OCI-LY1 (cell line): ENCODE measurements around the gene CERS6.

Experiments
- H2AFZ ChIP-seq: fragments of 200-600 bp; sonication (generic), shearing (Covaris generic); 2 replicates; pipeline ENCODE4 v1.6.0; 2014; ENCODE audit warnings: antibody characterized with exemption, mild to moderate bottlenecking, low read length
- H3F3A ChIP-seq: fragments of 200-600 bp; sonication (generic), shearing (Covaris generic); 2 replicates; pipeline ENCODE4 v1.6.0; 2014; ENCODE audit warnings: mild to moderate bottlenecking, antibody characterized with exemption, low read length, moderate library complexity; ENCODE audit not compliant: insufficient read depth
- H3K27ac ChIP-seq: fragments of 200-600 bp; sonication (generic); 2 replicates; pipeline ENCODE4 v1.5.1; 2014; ENCODE audit warnings: low read length, mixed run types, mild to moderate bottlenecking, low read depth; ENCODE audit not compliant: poor library complexity, severe bottlenecking
- H3K27me3 ChIP-seq: fragments of 200-600 bp; sonication (generic); 2 replicates; pipeline ENCODE4 v1.6.0; 2014; ENCODE audit warnings: antibody characterized with exemption, mild to moderate bottlenecking, low read length, moderate library complexity; ENCODE audit not compliant: insufficient read depth
- H3K36me3 ChIP-seq: fragments of 200-600 bp; sonication (generic); 2 replicates; pipeline ENCODE4 v1.6.1; 2014; ENCODE audit warnings: mild to moderate bottlenecking, antibody characterized with exemption, low read length, moderate library complexity, mixed read lengths; ENCODE audit not compliant: insufficient read depth
- H3K4me1 ChIP-seq: fragments of 200-600 bp; sonication (generic); 2 replicates; pipeline ENCODE4 v1.5.1; 2014; ENCODE audit warnings: mild to moderate bottlenecking, low read length, moderate library complexity; ENCODE audit not compliant: insufficient read depth, severe bottlenecking
- H3K4me2 ChIP-seq: fragments of 200-600 bp; sonication (generic), shearing (Covaris generic); 2 replicates; pipeline ENCODE4 v1.6.1; 2014; ENCODE audit warnings: low read length
- H3K4me3 ChIP-seq: fragments of 200-600 bp; sonication (generic); 2 replicates; pipeline ENCODE4 v1.5.1; 2014; ENCODE audit warnings: low read length, low read depth, mild to moderate bottlenecking, mixed read lengths; ENCODE audit not compliant: poor library complexity, severe bottlenecking
- H3K79me2 ChIP-seq: fragments of 200-600 bp; shearing (Covaris generic); 2 replicates; pipeline ENCODE4 v1.6.1; 2016; ENCODE audit warnings: mixed run types, low read length, mixed read lengths; ENCODE audit not compliant: insufficient read depth
- H3K9ac ChIP-seq: fragments of 200-600 bp; sonication (generic), shearing (Covaris generic); 2 replicates; pipeline ENCODE4 v1.6.1; 2014; ENCODE audit warnings: mild to moderate bottlenecking, low read length, mixed read lengths
- H3K9me2 ChIP-seq: fragments of 200-600 bp; sonication (generic), shearing (Covaris generic); 2 replicates; pipeline ENCODE4 v1.6.1; 2014; ENCODE audit warnings: low read depth, mild to moderate bottlenecking, low read length, mixed read lengths
- H3K9me3 ChIP-seq: fragments of 200-600 bp; shearing (Covaris generic); 2 replicates; pipeline ENCODE4 v1.6.1; 2014; ENCODE audit warnings: low read length, mixed read lengths
- H4K20me1 ChIP-seq: fragments of 200-600 bp; sonication (generic), shearing (Covaris generic); 2 replicates; pipeline ENCODE4 v1.6.0; 2016; ENCODE audit warnings: mild to moderate bottlenecking, low read length; ENCODE audit not compliant: insufficient read depth
- CTCF ChIP-seq: fragments of 200-600 bp; sonication (generic), shearing (Covaris generic); IDR thresholded peaks from 2 replicates; pipeline ENCODE4 v1.5.1; 2017; ENCODE audit warnings: mild to moderate bottlenecking, antibody characterized with exemption, low read length, moderate library complexity, mixed read lengths
- EZH2 ChIP-seq: fragments of 200-600 bp; sonication (generic), shearing (Covaris generic); IDR thresholded peaks from 2 replicates; pipeline ENCODE4 v1.8.0; 2017; ENCODE audit warnings: borderline replicate concordance, mixed run types, mild to moderate bottlenecking, antibody characterized with exemption, low read length, moderate library complexity, mixed read lengths

The CERS6 gene

DNA sequence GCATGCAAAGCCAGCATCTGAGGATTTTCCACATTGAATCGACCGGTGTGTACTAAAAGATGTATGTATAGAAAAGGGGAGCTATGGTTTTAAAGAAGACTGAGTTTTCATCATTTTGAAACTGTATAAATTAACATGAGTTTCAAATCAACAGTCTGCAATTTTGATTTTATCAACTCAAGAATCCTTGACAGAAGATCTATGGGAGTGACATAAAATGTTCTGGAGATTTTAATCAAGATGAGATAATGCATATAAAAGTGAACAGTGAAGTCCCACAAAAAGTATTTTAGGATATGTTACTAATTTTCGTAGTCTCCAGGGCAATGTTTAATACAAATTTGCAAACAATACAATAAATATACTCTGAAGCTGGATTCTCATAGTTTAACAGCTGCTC, 24.0 kb upstream of the CERS6 start:
- Histone ChIP-seq H4K20me1 (no peaks in the 10 kb centered on the region), H3K9me3 (no peaks in the 10 kb centered on the region), H3K36me3 (no peaks in the 10 kb centered on the region), H3F3A (no peaks in the 10 kb centered on the region), H3K4me1 (no peaks in the 10 kb centered on the region), H3K27me3 (no peaks in the 10 kb centered on the region), H3K27ac (no peak overlapping the region), H3K9me2 (no peaks in the 10 kb centered on the region), H3K4me3 (no peak overlapping the region), H3K4me2 (no peak overlapping the region), H3K79me2 (no peaks in the 10 kb centered on the region), H2AFZ (no peak overlapping the region), H3K9ac (no peak overlapping the region)
- no peak for TF ChIP-seq CTCF

- H3K4me1 ChIP-seq, result no peaks in the 10 kb centered on the region
- H3K4me2 ChIP-seq, result no peak overlapping the region
- H3K9ac ChIP-seq, result no peak overlapping the region
These were observed 23.4 kb upstream of the CERS6 start for GRCh38 chr2:168432565-168433186.

GRCh38 chr2:168433527-168433926, 22.5 kb upstream of the CERS6 start:
- no peak overlapping the region for H3K4me2 ChIP-seq
- H3K27ac ChIP-seq, result no peak overlapping the region
- H3K27me3 ChIP-seq, result no peaks in the 10 kb centered on the region
- no peaks in the 10 kb centered on the region for H3K4me1 ChIP-seq
- H3K79me2 ChIP-seq, result no peaks in the 10 kb centered on the region
- H3K4me3 ChIP-seq, result no peak overlapping the region
- H4K20me1 ChIP-seq, result no peaks in the 10 kb centered on the region
- H3K9me2 ChIP-seq, result no peaks in the 10 kb centered on the region
- no peaks in the 10 kb centered on the region for H3K9me3 ChIP-seq
- H2AFZ ChIP-seq, result no peak overlapping the region
- TF ChIP-seq EZH2 (no peak), CTCF (no peak)
- H3K9ac ChIP-seq, result no peak overlapping the region
- H3F3A ChIP-seq, result no peaks in the 10 kb centered on the region
- no peaks in the 10 kb centered on the region for H3K36me3 ChIP-seq

More at GRCh38 chr2:168432565-168433186, 23.4 kb upstream of the CERS6 start:
- Histone ChIP-seq H3K27me3 (no peaks in the 10 kb centered on the region), H3K27ac (no peak overlapping the region), H3F3A (no peaks in the 10 kb centered on the region), H3K79me2 (no peaks in the 10 kb centered on the region), H3K9me2 (no peaks in the 10 kb centered on the region), H2AFZ (no peak overlapping the region), H3K36me3 (no peaks in the 10 kb centered on the region), H3K9me3 (no peaks in the 10 kb centered on the region), H4K20me1 (no peaks in the 10 kb centered on the region), H3K4me3 (no peak overlapping the region)
- TF ChIP-seq CTCF, result no peak
- no peak for TF ChIP-seq EZH2
